Ectodermal cell (in vitro differentiated cells): Measurements from ENCODE around the gene LMLN.

Experiments
- H3K27ac ChIP-seq: 2 replicates; pipeline ENCODE4 v1.7.0; 2013; ENCODE audit warnings: mild to moderate bottlenecking, low read depth, low read length; ENCODE audit not compliant: insufficient read depth, poor library complexity, severe bottlenecking
- H3K27me3 ChIP-seq: 2 replicates; pipeline ENCODE4 v1.7.0; 2013; ENCODE audit warnings: mild to moderate bottlenecking, low read length; ENCODE audit not compliant: insufficient read depth, control insufficient read depth, poor library complexity, severe bottlenecking
- H3K36me3 ChIP-seq: one replicate; pipeline ENCODE4 v1.7.0; 2013; ENCODE audit warnings: low read length; ENCODE audit not compliant: control insufficient read depth, insufficient read depth
- H3K4me1 ChIP-seq: one replicate; pipeline ENCODE4 v1.7.0; 2013; ENCODE audit warnings: low read length; ENCODE audit not compliant: control insufficient read depth, insufficient read depth
- H3K4me3 ChIP-seq: 2 replicates; pipeline ENCODE4 v1.7.0; 2013; ENCODE audit warnings: low read depth, low read length, control low read depth; ENCODE audit not compliant: insufficient read depth
- H3K9me3 ChIP-seq: 2 replicates; pipeline ENCODE4 v1.7.0; 2013; ENCODE audit warnings: mild to moderate bottlenecking, low read length, moderate library complexity; ENCODE audit not compliant: control insufficient read depth
- WGBS, 2 experiments: methylation state at CpG; one replicate each; pipeline ENCODE4 v1.1.7; 2013; ENCODE audit warnings: missing lambda C conversion rate in 2 of 2; 5-methylcytosine and 5-hydroxymethylcytosine counted together

Gene LMLN

GRCh38 chr3:197974016-197974415, 14.0 kb downstream of the LMLN start:
- Histone ChIP-seq H3K4me1 (no peaks in the 10 kb centered on the region), H3K27ac (no peak overlapping the region), H3K4me3 (no peak overlapping the region), H3K36me3 (no peaks in the 10 kb centered on the region), H3K27me3 (no peaks in the 10 kb centered on the region), H3K9me3 (no peaks in the 10 kb centered on the region)
- 89 to 100% methylated on average over 1 of the region's 1 CpG for WGBS, 2 experiments

GRCh38 chr3:197975311-197975710, 15.3 kb downstream of the LMLN start:
- no peak overlapping the region for H3K27ac ChIP-seq
- no peaks in the 10 kb centered on the region for H3K36me3 ChIP-seq
- no peaks in the 10 kb centered on the region for H3K9me3 ChIP-seq
- WGBS, 2 experiments: 97 to 98% methylated on average over 7 to 8 of the region's 8 CpGs
- H3K4me1 ChIP-seq: no peaks in the 10 kb centered on the region
- no peaks in the 10 kb centered on the region for H3K27me3 ChIP-seq
- no peak overlapping the region for H3K4me3 ChIP-seq

- 97 to 100% methylated on average over 1 of the region's 1 CpG for WGBS, 2 experiments
- H3K4me3 ChIP-seq: no peak overlapping the region
- no peaks in the 10 kb centered on the region for H3K36me3 ChIP-seq
- H3K27me3 ChIP-seq: no peaks in the 10 kb centered on the region
- H3K9me3 ChIP-seq: no peaks in the 10 kb centered on the region
- no peaks in the 10 kb centered on the region for H3K4me1 ChIP-seq
- H3K27ac ChIP-seq: no peak overlapping the region
These were observed 23.1 kb downstream of the LMLN start for GRCh38 chr3:197983076-197983475.

DNA sequence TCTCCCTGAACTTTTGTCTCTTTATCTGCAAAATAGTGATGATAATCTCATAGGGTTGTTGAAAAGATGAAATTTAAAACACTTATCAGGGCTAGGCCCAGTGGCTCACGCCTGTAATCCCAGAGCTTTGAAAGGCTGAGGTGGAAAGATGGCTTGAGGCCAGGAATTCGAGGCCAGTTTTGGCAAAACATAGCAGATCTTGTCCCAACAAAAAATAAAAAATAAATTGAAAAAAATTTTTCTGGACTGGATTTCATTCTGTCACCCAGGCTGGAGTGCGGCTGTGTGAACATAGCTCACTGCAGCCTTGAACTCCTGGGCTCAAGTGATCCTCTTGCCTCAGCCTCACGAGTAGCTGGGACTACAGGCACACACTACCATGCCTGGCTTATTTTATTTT, 29.6 kb downstream of the LMLN start:
- no peaks in the 10 kb centered on the region for H3K4me1 ChIP-seq
- 94 to 95% methylated on average over 4 of the region's 4 CpGs for WGBS, 2 experiments
- H3K9me3 ChIP-seq: no peaks in the 10 kb centered on the region
- H3K27me3 ChIP-seq: no peaks in the 10 kb centered on the region
- no peak overlapping the region for H3K27ac ChIP-seq
- no peak overlapping the region for H3K4me3 ChIP-seq
- no peaks in the 10 kb centered on the region for H3K36me3 ChIP-seq

DNA sequence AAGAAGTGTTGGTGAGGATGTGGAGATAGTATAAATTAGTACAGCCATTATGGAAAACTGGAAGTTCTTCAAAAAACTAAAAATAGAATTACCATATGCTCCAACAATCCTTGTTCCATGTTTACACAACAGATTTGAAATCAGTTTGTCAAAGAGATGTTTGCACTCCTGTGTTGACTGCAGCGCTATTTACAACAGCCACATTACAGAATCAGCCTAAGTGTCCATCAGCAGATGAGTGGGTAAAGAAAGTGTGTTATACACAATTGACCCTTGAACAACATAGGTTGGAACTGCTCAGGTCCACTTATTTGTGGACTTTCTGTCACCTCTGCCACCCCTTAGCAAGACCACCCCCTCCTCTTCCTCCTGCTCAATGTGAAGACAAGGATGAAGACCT, 34.7 kb downstream of the LMLN start:
- Histone ChIP-seq H3K9me3 (no peaks in the 10 kb centered on the region), H3K27me3 (no peaks in the 10 kb centered on the region), H3K4me3 (no peak overlapping the region), H3K4me1 (no peaks in the 10 kb centered on the region), H3K36me3 (no peaks in the 10 kb centered on the region), H3K27ac (no peak overlapping the region)
- WGBS, 2 experiments: 90 to 100% methylated on average over 1 of the region's 1 CpG

GRCh38 chr3:197996855-197997254, 36.8 kb downstream of the LMLN start:
- 92 to 94% methylated on average over 5 of the region's 5 CpGs for WGBS, 2 experiments
- Histone ChIP-seq H3K27ac (no peak overlapping the region), H3K36me3 (no peaks in the 10 kb centered on the region), H3K27me3 (no peaks in the 10 kb centered on the region), H3K4me1 (no peaks in the 10 kb centered on the region), H3K9me3 (no peaks in the 10 kb centered on the region), H3K4me3 (no peak overlapping the region)

- Histone ChIP-seq H3K4me3 (no peak overlapping the region), H3K4me1 (no peaks in the 10 kb centered on the region), H3K9me3 (no peaks in the 10 kb centered on the region), H3K27me3 (no peaks in the 10 kb centered on the region), H3K36me3 (no peaks in the 10 kb centered on the region), H3K27ac (no peak overlapping the region)
- WGBS, 2 experiments: 94 to 97% methylated on average over 3 of the region's 3 CpGs
These were observed 37.9 kb downstream of the LMLN start for GRCh38 chr3:197997936-197998335.

DNA sequence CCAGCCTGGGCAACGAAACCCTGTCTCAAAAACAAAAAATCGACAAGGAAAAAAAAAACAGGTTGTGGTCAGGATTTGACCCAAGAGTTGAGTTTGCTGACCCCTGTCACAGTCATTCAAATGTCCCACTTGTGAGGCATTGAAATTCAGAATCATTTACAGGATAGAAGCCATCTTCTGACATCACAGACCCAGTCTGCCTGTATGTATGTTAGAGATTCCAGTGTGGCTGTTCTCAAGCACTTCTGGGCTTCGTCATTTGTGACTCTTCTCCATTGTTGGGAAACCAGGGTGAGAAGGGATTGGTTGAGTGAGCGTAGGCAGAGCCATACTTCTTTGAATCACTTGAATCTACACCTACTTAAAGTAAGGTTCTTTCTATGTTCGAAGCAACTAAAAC, 57.1 kb downstream of the LMLN start:
- 84 to 88% methylated on average over 5 of the region's 5 CpGs for WGBS, 2 experiments
- no peak overlapping the region for H3K27ac ChIP-seq
- H3K27me3 ChIP-seq: no peaks in the 10 kb centered on the region
- H3K9me3 ChIP-seq: no peaks in the 10 kb centered on the region
- H3K4me1 ChIP-seq: no peaks in the 10 kb centered on the region
- H3K4me3 ChIP-seq: no peak overlapping the region
- H3K36me3 ChIP-seq: no peaks in the 10 kb centered on the region

DNA sequence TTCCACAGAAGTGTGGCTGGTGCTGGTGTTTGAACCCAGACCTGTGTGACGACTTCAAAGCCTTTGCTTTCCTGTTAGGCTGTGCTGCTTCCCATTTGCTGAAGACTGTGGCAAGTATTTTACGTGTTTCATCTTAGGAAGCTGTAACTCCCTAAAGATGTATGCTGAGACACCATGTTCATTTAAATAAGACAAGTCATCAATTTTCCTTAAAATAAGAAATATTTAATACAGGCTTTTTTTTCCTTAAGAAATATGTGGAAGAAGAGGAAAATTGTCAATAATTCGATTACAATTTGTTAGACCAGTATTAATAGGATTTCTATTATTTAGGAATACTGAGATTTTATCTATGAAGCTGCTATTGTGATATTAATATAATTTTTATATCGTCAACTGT, 58.4 kb downstream of the LMLN start:
- H3K27ac ChIP-seq: no peak overlapping the region
- no peak overlapping the region for H3K4me3 ChIP-seq
- H3K9me3 ChIP-seq: no peaks in the 10 kb centered on the region
- WGBS, 2 experiments: 75 to 82% methylated on average over 3 of the region's 4 CpGs
- H3K4me1 ChIP-seq: no peaks in the 10 kb centered on the region
- H3K27me3 ChIP-seq: no peaks in the 10 kb centered on the region
- H3K36me3 ChIP-seq: no peaks in the 10 kb centered on the region

- H3K4me3 ChIP-seq: no peak overlapping the region
- no peaks in the 10 kb centered on the region for H3K27me3 ChIP-seq
- 74 to 76% methylated on average over 2 of the region's 2 CpGs for WGBS, 2 experiments
- H3K36me3 ChIP-seq: no peaks in the 10 kb centered on the region
- H3K27ac ChIP-seq: no peak overlapping the region
- H3K9me3 ChIP-seq: no peaks in the 10 kb centered on the region
- H3K4me1 ChIP-seq: no peaks in the 10 kb centered on the region
These were observed 59.1 kb downstream of the LMLN start for GRCh38 chr3:198019115-198019514.

DNA sequence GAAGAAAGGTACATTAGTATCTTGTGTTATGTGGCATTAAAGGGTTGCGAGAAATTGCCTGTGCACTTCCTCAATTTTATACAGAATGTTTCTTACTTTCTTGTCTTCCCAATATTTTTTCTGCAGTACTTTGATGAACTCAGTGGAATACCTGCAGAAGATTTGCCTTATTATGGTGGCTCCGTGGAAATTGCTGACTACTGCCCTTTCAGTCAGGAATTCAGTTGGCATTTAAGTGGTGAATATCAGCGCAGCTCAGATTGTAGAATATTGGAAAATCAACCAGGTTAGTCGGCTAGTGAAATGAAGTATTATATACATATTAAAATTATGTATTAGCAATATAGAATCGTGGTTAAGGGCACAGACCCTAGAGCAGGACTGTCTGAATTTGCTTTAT, 61.3 kb downstream of the LMLN start:
- H3K27ac ChIP-seq: no peak overlapping the region
- no peaks in the 10 kb centered on the region for H3K27me3 ChIP-seq
- no peak overlapping the region for H3K4me3 ChIP-seq
- H3K36me3 ChIP-seq: no peaks in the 10 kb centered on the region
- H3K4me1 ChIP-seq: no peaks in the 10 kb centered on the region
- H3K9me3 ChIP-seq: no peaks in the 10 kb centered on the region
- WGBS, 2 experiments: 82 to 86% methylated on average over 5 of the region's 5 CpGs
